Measurements from ENCODE around the gene CHAT. TPM values are rescaled to one million over a fixed set of nuclear protein-coding genes. Genes with fewer than 3 reads are reported as not detected.

CHAT gene
- total and polyA plus RNA-seq, 8 donors = 0.28 TPM; not detected in 7

DNA sequence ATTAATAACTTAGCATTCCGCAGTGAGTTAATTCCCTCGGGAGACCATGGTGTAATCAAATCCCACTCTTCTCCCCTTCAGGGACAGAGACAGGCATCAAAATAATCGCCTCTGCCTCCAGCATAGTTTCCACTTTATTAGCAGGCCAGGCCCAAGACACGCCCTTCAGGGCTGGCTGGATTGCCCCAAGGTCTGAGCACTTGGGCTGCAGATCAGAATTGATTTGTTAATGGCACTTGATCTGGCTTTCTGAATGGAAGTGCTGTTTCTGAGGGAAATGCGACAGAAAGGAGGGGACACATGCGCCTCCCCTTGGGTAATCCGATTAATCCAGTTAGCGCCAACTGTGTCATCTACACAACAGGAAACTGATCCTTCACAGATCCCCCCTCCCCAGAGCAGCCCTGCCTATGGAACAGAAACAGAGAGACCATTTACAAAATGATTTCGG, 15.6 kb downstream of the CHAT start:
- no peaks in the 10 kb centered on the region for H3K4me1 ChIP-seq
- no peaks in the 10 kb centered on the region for H3K36me3 ChIP-seq
- no peak for FAIRE-seq
- no peaks in the 10 kb centered on the region for H3K27me3 ChIP-seq
- no peaks in the 10 kb centered on the region for H3K9me3 ChIP-seq
- no peak overlapping the region for H3K27ac ChIP-seq
- no peak for DNase-seq
- H3K4me3 ChIP-seq = no peak overlapping the region
- TF ChIP-seq, protein P1, sequence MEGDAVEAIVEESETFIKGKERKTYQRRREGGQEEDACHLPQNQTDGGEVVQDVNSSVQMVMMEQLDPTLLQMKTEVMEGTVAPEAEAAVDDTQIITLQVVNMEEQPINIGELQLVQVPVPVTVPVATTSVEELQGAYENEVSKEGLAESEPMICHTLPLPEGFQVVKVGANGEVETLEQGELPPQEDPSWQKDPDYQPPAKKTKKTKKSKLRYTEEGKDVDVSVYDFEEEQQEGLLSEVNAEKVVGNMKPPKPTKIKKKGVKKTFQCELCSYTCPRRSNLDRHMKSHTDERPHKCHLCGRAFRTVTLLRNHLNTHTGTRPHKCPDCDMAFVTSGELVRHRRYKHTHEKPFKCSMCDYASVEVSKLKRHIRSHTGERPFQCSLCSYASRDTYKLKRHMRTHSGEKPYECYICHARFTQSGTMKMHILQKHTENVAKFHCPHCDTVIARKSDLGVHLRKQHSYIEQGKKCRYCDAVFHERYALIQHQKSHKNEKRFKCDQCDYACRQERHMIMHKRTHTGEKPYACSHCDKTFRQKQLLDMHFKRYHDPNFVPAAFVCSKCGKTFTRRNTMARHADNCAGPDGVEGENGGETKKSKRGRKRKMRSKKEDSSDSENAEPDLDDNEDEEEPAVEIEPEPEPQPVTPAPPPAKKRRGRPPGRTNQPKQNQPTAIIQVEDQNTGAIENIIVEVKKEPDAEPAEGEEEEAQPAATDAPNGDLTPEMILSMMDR (IDR thresholded peaks at IDR 0.05) = no peak
- ATAC-seq = no peak
- 65% methylated on average over 9 of the region's 9 CpGs for WGBS, 2 donors
- intact Hi-C loops (cut with DNase I) = no loop called here

DNA sequence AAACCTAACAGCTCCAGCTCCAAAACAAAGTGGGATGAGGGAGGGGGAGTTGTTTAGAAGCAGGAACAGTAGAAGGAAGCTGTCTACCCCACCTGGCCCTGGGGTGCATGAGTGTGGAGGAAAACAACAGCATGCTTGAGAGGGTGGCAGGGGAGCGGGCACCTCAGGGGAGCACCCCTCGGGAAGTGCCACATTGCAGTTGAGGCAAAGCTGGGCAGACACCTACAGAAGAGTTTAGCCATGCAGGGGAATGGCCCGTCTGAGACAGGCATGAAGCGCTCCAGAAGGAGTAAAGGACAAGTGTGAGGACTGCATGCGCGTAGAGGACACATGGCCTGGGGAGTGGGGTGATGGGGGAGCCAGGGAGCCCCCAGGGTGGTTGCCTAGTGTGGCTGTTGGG, 18.1 kb downstream of the CHAT start:
- Histone ChIP-seq H3K4me3 (no peak overlapping the region), H3K36me3 (no peaks in the 10 kb centered on the region), H3K27me3 (no peaks in the 10 kb centered on the region), H3K9me3 (no peaks in the 10 kb centered on the region), H3K4me1 (no peaks in the 10 kb centered on the region), H3K27ac (no peak overlapping the region)
- ATAC-seq (no peak), FAIRE-seq (no peak), DNase-seq (peak in 1 of 6 donors; percentile 35)
- WGBS, 2 donors = 77% methylated on average over 6 of the region's 6 CpGs
- intact Hi-C loops (cut with DNase I) = no loop called here
- TF ChIP-seq, protein P1 (IDR thresholded peaks at IDR 0.05) = no peak

DNA sequence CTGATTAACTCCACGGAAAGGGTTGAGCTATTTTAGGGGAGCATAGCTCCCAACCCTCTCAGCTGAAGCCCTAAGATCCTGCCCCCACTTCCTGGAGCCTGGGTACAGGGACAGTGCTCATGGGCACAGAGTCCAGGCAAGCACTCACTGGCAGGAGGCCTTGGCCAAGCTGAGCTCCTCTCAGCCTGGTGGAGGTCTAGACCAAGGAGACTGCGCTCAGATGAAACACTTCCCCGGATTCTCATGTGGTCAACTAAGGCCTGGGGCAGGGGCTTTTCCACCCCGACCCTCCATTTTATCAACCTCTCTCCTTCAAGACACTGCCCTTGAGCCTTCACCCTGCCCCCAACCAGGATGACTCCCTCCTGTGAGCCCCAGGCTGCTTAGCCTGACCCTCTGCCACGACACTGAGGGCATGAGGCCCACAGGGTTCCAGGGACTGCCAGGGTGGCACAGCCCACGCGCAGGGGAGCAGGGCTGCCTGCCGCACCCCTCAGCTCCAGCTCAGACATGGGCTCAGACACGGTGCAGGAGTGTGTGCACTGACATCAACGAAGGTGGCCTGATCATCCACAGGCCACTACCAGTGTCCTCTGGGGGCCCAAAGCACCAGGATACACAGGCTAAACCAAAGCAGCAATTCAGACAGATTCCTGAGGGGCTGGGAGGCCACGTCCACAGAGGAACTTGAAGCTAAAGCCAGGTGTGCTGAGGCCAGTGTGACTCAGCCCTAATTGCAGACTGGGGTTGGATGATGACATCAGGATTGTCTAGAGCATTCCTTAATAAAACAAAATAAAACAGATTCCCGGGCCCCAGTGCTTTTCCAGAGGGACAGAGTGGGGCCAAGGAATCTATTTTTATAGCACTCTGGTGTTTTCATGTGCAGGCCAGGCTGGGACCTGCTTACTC, 18.8 kb downstream of the CHAT start:
- no peak for ATAC-seq
- H3K4me1 ChIP-seq = no peaks in the 10 kb centered on the region
- no peaks in the 10 kb centered on the region for H3K27me3 ChIP-seq
- intact Hi-C loops (cut with DNase I) = no loop called here
- no peak overlapping the region for H3K27ac ChIP-seq
- 39% methylated on average over 12 of the region's 12 CpGs for WGBS, 2 donors
- FAIRE-seq = no peak
- DNase-seq = no peak
- no peak overlapping the region for H3K4me3 ChIP-seq
- H3K9me3 ChIP-seq = no peaks in the 10 kb centered on the region
- TF ChIP-seq, protein P1 (IDR thresholded peaks at IDR 0.05) = no peak
- H3K36me3 ChIP-seq = no peaks in the 10 kb centered on the region

DNA sequence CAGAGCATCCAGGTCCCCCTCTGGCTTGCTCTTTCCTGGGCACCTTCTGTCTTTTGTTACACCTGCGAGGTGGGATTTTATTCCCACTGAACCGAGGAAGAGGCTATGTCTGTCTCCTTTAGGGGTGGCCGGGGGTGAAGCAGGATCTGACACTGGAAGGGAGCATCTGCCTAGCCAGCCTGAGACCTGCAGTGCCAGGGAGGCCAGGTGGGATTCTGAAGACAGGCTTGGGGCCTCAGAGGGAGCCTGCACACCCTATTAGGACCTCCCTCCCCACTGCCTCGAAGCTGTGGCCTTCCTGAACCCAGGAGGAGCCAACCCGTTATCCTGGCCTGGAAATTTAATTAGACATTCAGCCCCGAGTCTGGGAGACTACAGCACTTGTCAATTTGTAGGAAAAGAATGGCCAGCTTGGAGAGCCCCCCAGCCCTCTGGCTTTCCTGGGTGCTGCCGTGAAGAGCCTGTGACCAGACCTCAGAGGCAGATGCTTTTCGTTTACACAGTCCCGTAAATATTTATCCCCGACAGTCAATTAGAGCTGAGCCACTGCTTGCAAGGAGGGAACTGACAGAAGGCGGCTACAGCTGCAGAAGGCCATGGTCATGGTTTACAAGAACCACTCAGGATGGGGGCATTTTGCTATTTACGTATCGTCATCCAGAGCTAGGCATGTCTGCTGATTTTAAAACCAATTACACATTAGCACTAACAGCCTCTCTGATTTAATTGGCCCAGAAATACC, 19.7 kb downstream of the CHAT start:
- DNase-seq (no peak), ATAC-seq (peak in 2 of 4 donors; percentile 32 to 45), FAIRE-seq (no peak)
- intact Hi-C loops (cut with DNase I) = no loop called here
- H3K4me3 ChIP-seq = no peak overlapping the region
- no peaks in the 10 kb centered on the region for H3K9me3 ChIP-seq
- H3K27ac ChIP-seq = no peak overlapping the region
- 29 to 30% methylated on average over 13 of the region's 13 CpGs for WGBS, 2 donors
- TF ChIP-seq, protein P1 (IDR thresholded peaks at IDR 0.05) = no peak
- no peaks in the 10 kb centered on the region for H3K36me3 ChIP-seq
- H3K4me1 ChIP-seq = no peaks in the 10 kb centered on the region
- no peaks in the 10 kb centered on the region for H3K27me3 ChIP-seq

Measured in pancreas (tissue), 10 donors.